LNCAP (cell line): ENCODE results near the gene EMX2.

Source experiments
- TF ChIP-seq, protein P1 (sequence below): fragments of 450-650 bp; IDR thresholded peaks from 2 replicates; pipeline ENCODE4 v1.5.1; 2017; ENCODE audit warnings: mild to moderate bottlenecking

EMX2 gene

DNA sequence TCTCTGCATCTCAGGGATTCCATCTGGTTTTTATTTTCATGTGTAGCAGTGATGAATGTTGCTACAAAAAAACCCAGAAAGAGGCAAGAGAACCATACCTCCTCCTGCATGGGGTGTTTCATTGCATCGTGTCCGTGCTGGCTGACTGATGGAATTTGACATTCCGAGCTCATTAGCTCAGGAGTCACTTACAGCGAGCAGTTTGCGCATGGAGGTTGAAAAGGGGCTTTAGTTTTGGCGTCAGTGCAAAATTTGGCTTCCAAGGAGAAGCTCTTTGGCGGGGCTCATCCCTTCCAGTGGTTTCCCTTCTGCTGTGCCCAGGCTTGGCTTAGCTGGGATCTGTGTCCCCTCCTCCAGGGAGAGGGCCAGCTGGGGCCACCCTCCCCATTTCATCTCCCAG is 25.8 kb downstream of the EMX2 start:
- TF ChIP-seq, protein P1, sequence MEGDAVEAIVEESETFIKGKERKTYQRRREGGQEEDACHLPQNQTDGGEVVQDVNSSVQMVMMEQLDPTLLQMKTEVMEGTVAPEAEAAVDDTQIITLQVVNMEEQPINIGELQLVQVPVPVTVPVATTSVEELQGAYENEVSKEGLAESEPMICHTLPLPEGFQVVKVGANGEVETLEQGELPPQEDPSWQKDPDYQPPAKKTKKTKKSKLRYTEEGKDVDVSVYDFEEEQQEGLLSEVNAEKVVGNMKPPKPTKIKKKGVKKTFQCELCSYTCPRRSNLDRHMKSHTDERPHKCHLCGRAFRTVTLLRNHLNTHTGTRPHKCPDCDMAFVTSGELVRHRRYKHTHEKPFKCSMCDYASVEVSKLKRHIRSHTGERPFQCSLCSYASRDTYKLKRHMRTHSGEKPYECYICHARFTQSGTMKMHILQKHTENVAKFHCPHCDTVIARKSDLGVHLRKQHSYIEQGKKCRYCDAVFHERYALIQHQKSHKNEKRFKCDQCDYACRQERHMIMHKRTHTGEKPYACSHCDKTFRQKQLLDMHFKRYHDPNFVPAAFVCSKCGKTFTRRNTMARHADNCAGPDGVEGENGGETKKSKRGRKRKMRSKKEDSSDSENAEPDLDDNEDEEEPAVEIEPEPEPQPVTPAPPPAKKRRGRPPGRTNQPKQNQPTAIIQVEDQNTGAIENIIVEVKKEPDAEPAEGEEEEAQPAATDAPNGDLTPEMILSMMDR = no peak

DNA sequence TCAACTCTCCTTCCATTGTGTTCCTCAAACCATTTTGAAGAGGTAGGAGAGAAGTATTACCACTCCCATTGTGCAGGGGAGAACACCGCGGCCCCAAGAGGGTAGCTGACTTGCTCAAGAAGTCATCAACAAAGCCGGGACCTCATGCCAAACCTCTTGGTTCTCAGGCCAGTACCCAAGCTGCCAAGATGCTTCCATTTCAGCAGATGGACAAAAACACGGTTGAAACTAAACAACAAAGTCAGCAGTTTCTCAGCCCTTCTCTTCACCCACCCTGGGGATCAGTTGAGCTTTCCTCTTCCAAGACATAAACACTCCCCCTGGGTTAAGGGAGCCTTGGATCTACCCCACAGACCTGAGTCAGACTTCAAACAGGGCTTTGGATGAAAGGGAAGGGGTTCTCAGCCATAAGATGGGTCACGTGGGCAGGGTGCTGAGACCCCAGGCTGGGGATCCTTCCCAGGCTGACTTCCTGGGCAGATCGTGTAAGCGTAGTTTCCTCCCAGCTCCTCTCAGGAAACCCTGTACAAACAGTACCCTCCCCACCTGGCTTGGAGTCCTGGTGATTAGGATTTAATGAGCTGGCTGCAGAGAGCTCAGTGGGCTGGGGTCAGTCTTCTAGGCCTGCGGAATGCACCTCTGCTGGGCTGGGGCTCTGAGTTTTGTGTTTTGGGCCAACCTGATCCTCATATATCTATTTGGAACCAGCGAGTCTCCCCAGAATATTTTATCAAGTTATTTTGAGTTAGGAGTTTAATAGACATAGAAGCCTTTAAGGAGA is 27.3 kb downstream of the EMX2 start:
- TF ChIP-seq, protein P1 = no peak

DNA sequence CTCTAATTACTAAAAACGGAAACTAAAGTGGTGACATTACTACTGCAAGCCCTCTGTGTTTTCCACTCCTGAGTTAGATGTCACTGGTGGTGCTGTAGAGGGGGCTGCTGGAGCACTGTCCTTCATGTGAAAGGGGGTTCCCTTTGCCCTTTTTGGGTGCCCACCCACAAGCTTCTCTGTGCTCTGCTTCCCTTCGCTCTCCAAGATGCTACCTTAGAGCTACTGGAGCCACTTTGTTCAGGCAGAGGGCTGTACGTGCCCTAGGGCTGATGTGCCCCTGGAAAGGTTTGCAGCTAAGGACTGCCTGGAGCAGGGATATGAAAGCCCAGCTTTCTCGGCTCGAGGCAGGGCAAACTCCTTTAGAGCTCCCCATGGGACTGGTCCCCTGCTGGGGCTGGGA is 28.3 kb downstream of the EMX2 start:
- TF ChIP-seq, protein P1 = no peak

DNA sequence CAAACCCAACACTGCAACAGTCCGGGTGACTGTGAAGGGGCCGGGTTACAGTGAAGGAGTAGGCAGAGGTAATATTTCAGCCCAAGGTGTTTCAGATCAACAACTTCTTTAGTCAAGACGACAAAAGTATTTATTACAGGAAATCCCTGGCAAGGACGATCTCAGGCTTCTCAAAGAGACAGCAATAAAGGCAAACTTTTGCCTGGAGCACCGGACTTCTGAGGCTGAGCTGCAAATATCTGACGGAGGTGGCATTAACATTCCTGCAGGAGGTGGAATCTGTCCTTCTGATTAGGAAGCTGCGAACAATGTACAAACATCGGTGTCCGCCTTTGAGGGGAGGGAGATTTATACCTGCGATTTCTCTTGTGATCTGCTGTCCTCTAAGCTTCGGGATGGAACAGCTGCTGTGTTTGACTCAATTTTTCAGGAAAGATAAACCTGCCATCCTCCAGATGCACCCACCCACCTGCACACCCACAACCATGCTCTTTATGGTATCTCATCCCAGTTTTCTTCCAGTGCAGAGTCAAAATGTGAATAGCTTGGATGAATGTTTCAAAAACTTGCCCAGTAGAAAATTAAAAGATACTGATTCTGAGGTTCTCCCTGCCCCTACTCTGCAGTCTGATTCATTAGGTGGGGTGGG is 32.1 kb downstream of the EMX2 start:
- TF ChIP-seq, protein P1 = no peak

DNA sequence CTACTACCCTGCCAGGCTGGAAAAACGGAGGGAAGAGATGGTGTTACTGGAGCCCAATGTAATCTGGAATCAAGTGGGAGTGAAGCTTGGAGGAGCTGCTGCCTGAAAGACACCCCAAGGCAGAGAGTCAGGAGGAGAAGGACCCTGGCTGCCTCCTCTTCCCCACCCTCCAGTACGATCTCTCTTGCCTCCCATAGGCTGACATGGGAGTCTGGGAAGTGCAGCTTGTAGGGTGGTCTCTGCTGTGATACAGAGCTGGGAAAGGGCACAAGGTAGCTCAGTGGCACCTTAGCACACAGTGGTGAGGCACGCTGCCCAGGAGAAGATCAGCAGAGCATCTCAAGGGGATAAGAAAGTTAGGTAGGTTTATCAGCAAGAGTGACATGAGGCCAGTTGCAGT is 35.9 kb downstream of the EMX2 start:
- TF ChIP-seq, protein P1 = no peak

DNA sequence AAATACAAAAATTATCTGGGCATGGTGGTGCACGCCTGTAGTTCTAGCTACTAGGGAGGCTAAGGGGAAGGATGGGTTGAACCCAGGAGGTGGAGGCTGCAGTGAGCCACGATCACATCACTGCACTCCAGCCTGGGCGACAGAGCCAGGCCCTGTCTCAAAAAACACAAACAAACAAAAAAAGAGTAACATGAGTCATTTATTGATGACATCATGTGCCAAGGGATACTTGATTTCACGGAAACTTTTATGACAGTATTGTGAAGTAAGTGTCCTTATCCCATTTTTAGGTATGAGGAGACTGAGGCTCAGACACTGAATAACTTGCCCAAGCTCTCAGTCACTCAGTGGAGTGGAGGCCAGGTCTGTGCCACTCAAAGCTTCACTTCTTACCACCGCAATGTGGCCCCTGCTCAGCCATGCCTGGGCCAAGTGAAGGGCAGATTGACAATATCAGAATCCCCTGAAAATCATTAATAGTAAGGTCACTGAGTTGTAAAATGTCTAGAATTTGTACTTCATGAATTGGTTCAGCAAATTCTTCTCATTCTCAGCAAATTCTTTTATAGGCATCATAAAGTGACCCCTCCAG is 36.5 kb downstream of the EMX2 start:
- TF ChIP-seq, protein P1 = no peak

DNA sequence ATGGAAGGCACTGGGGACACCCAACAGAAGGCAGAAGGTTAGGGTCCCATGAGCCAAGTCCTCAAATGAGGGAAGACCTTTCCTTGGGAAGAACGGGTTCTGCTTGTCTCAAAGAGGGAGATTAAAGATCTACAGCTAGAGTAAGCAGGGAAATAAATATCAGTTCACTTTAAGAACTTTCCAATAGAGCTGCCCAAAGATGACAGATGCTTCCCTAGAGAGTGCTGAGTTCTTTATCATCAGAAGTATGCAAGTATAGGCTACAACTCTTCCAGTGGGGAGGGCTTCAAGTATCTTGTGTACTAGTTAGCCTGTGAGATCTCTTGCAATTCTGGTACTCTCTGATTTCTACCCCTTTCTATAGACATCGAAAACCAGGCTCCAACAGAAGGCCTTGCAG is 39.4 kb downstream of the EMX2 start:
- TF ChIP-seq, protein P1 = no peak
